Measurements from ENCODE around the gene RITA1.

GRCh38 chr12:113208041-113208934 lies 22.8 kb downstream of the RITA1 start:
- no peak for TF ChIP-seq CTCF (IDR thresholded peaks at IDR 0.05)
- TF ChIP-seq POLR2AphosphoS5 (IDR thresholded peaks at IDR 0.05) = no peak

Measured in suprapubic skin (tissue), 3 donors.